ENCODE results near the gene C17orf113. TPM values are rescaled to one million over a fixed set of nuclear protein-coding genes. Genes with fewer than 3 reads are reported as not detected.
A peak's percentile ranks its signal among the peaks of the same experiment; 100 is the strongest.

C17orf113 gene
- total RNA-seq, 1 donor, result under 0.01 TPM

GRCh38 chr17:42041619-42042018 lies 8.8 kb downstream of the C17orf113 start:
- peak; percentile 78 for DNase-seq (ENCODE audit: insufficient read length, low spot score, missing footprints)
- no peak overlapping the region for H2AFZ ChIP-seq (ENCODE audit: low read length)
- TF ChIP-seq, protein P1, sequence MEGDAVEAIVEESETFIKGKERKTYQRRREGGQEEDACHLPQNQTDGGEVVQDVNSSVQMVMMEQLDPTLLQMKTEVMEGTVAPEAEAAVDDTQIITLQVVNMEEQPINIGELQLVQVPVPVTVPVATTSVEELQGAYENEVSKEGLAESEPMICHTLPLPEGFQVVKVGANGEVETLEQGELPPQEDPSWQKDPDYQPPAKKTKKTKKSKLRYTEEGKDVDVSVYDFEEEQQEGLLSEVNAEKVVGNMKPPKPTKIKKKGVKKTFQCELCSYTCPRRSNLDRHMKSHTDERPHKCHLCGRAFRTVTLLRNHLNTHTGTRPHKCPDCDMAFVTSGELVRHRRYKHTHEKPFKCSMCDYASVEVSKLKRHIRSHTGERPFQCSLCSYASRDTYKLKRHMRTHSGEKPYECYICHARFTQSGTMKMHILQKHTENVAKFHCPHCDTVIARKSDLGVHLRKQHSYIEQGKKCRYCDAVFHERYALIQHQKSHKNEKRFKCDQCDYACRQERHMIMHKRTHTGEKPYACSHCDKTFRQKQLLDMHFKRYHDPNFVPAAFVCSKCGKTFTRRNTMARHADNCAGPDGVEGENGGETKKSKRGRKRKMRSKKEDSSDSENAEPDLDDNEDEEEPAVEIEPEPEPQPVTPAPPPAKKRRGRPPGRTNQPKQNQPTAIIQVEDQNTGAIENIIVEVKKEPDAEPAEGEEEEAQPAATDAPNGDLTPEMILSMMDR (IDR thresholded peaks at IDR 0.05; ENCODE audit: extremely low read depth, low read depth, low read length), result no peak
- no peak overlapping the region for H3K27ac ChIP-seq (ENCODE audit: low read depth, low read length)
- H3K36me3 ChIP-seq (ENCODE audit: insufficient read depth, low read length), result no peaks in the 10 kb centered on the region
- H3K9me3 ChIP-seq (ENCODE audit: low read depth, low read length), result no peaks in the 10 kb centered on the region
- no peaks in the 10 kb centered on the region for H3K79me2 ChIP-seq (ENCODE audit: insufficient read depth, low read length)
- no peaks in the 10 kb centered on the region for H3K27me3 ChIP-seq (ENCODE audit: insufficient read depth, low read length)
- H3K4me3 ChIP-seq (ENCODE audit: insufficient read depth, low read length), result no peak overlapping the region
- H3K4me1 ChIP-seq (ENCODE audit: insufficient read depth, low read length), result no peaks in the 10 kb centered on the region
- no peaks in the 10 kb centered on the region for H4K20me1 ChIP-seq (ENCODE audit: insufficient read depth, low read length)
- no peak overlapping the region for H3K4me2 ChIP-seq (ENCODE audit: insufficient read depth, low read length)

DNA sequence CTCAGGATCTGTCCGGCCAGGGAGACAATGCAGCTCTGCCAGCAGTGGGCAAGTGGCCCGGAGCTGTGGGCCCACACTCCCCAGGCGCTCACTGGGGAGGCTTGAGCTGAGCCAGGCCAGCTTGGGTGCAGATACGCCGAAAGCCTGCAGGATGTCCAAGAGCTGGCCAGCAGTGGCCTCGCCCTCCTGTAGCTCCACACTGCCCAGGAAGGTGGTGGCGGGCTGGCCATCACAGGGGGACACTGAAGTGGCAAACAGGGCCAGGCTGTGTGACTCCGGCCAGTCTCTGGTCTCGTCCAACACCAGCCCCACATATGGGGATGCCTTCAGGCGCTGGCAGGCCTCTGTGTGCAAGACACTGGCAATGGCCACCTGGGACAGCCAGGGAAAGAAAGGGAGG lies 9.6 kb downstream of the C17orf113 start:
- Histone ChIP-seq H3K27me3 (ENCODE audit: insufficient read depth, low read length) (no peaks in the 10 kb centered on the region), H3K36me3 (ENCODE audit: insufficient read depth, low read length) (no peaks in the 10 kb centered on the region), H3K4me1 (ENCODE audit: insufficient read depth, low read length) (no peaks in the 10 kb centered on the region), H2AFZ (ENCODE audit: low read length) (no peak overlapping the region), H3K9me3 (ENCODE audit: low read depth, low read length) (no peaks in the 10 kb centered on the region), H3K27ac (ENCODE audit: low read depth, low read length) (no peak overlapping the region), H4K20me1 (ENCODE audit: insufficient read depth, low read length) (no peaks in the 10 kb centered on the region), H3K4me2 (ENCODE audit: insufficient read depth, low read length) (no peak overlapping the region), H3K4me3 (ENCODE audit: insufficient read depth, low read length) (no peak overlapping the region), H3K79me2 (ENCODE audit: insufficient read depth, low read length) (no peaks in the 10 kb centered on the region)
- TF ChIP-seq, protein P1 (IDR thresholded peaks at IDR 0.05; ENCODE audit: extremely low read depth, low read depth, low read length), result no peak
- DNase-seq (ENCODE audit: insufficient read length, low spot score, missing footprints), result peak; percentile 76

GRCh38 chr17:42039794-42040763 lies 10.3 kb downstream of the C17orf113 start:
- H3K27ac ChIP-seq (ENCODE audit: low read depth, low read length), result no peak overlapping the region
- no peaks in the 10 kb centered on the region for H4K20me1 ChIP-seq (ENCODE audit: insufficient read depth, low read length)
- DNase-seq (ENCODE audit: insufficient read length, low spot score, missing footprints), result peak; percentile 62
- H2AFZ ChIP-seq (ENCODE audit: low read length), result no peak overlapping the region
- H3K4me2 ChIP-seq (ENCODE audit: insufficient read depth, low read length), result no peak overlapping the region
- no peaks in the 10 kb centered on the region for H3K27me3 ChIP-seq (ENCODE audit: insufficient read depth, low read length)
- TF ChIP-seq, protein P1 (IDR thresholded peaks at IDR 0.05; ENCODE audit: extremely low read depth, low read depth, low read length), result no peak
- H3K9me3 ChIP-seq (ENCODE audit: low read depth, low read length), result no peaks in the 10 kb centered on the region
- H3K4me3 ChIP-seq (ENCODE audit: insufficient read depth, low read length), result no peak overlapping the region
- no peaks in the 10 kb centered on the region for H3K36me3 ChIP-seq (ENCODE audit: insufficient read depth, low read length)
- H3K4me1 ChIP-seq (ENCODE audit: insufficient read depth, low read length), result no peaks in the 10 kb centered on the region
- no peaks in the 10 kb centered on the region for H3K79me2 ChIP-seq (ENCODE audit: insufficient read depth, low read length)

DNA sequence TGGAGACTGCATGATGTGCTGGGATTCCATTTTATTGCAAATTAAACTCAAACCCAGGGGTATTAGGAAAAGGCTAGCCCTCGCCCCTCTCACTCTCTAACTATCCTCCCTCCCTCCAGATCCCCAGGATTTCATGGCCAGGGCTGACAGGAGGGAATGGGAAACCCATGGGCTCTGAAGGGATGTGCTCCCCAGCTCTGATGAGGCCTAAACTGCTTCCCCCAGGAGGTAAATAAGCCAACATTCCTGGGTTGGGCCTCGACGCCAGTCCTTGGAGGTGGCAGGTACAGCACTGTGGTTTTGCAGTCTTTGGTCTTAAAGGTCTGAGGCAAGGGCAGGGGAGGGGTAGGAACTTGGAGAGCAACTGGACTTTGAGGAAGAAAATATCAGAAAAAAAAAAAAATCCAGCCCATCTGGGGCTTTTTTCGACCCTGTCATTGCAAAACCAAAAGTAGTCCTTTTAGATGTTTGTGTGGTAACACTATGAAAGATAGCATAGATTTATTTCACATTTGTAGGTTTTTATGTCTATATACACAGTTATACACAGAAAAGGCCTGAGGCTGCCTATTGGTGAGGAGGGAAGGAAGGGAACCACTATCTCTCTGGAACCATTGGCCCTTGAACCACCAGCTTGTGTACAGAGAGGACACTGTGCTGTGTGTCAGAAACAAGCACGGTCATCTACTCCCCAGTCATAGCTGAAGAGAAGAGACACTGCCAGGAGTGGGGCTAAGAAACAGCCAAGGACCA lies 12.0 kb downstream of the C17orf113 start:
- no peak overlapping the region for H2AFZ ChIP-seq (ENCODE audit: low read length)
- H3K4me3 ChIP-seq (ENCODE audit: insufficient read depth, low read length), result no peak overlapping the region
- no peaks in the 10 kb centered on the region for H3K9me3 ChIP-seq (ENCODE audit: low read depth, low read length)
- no peaks in the 10 kb centered on the region for H3K4me1 ChIP-seq (ENCODE audit: insufficient read depth, low read length)
- H4K20me1 ChIP-seq (ENCODE audit: insufficient read depth, low read length), result no peaks in the 10 kb centered on the region
- TF ChIP-seq, protein P1 (IDR thresholded peaks at IDR 0.05; ENCODE audit: extremely low read depth, low read depth, low read length), result no peak
- H3K36me3 ChIP-seq (ENCODE audit: insufficient read depth, low read length), result no peaks in the 10 kb centered on the region
- no peak overlapping the region for H3K4me2 ChIP-seq (ENCODE audit: insufficient read depth, low read length)
- H3K79me2 ChIP-seq (ENCODE audit: insufficient read depth, low read length), result no peaks in the 10 kb centered on the region
- no peak overlapping the region for H3K27ac ChIP-seq (ENCODE audit: low read depth, low read length)
- peak; percentile 78 for DNase-seq (ENCODE audit: insufficient read length, low spot score, missing footprints)
- H3K27me3 ChIP-seq (ENCODE audit: insufficient read depth, low read length), result no peaks in the 10 kb centered on the region
